ENCODE data around the gene NONO.

Gene NONO

DNA sequence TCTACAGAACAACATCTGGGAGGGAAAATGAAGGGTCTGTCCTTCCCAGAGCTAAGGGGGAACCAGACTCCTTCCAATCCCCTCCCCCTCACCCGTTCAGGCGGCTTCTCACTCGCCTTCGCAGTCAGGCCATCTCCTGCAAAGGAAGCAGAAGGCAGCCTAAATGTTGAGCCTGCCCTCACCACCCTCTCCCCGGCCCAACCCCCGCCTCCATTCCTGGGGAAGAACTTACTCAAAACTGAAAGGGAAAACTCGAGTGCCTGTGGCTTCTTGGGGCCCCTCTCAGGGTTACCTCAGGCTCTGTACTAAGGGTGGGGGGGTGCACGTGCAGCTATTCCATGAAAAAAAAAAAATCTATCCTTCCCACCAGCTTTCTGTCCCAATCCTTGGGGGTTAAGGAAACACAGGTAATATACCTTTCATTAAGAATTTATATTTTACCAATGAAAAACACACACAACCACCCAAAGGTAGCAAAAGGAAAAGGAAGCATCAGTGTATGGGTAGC lies 31.9 kb upstream of the NONO start:
- Histone ChIP-seq H3K4me3 (ENCODE audit: low read length) (no peak overlapping the region), H3K27ac (ENCODE audit: low read length) (no peak overlapping the region), H3K79me2 (ENCODE audit: low read length) (peaks cover 19% of the 10 kb centered on the region), H3K4me1 (ENCODE audit: low read length) (peaks cover 16% of the 10 kb centered on the region), H3K27me3 (ENCODE audit: low read depth, low read length) (no peaks in the 10 kb centered on the region), H3K36me3 (replicated peaks; ENCODE audit: low read depth, low read length) (peaks cover 4% of the 10 kb centered on the region), H4K20me1 (ENCODE audit: insufficient read depth, low read length) (0 out of 2 replicates have a peak, but pooled peaks cover 3% of the 10 kb centered on the region), H3K4me2 (ENCODE audit: low read length) (no peak overlapping the region), H2AFZ (ENCODE audit: low read depth, low read length) (no peak overlapping the region), H3K9ac (ENCODE audit: low read length) (no peak overlapping the region), H3K9me3 (ENCODE audit: insufficient read depth, low read length) (no peaks in the 10 kb centered on the region)
- TF ChIP-seq, protein P1, sequence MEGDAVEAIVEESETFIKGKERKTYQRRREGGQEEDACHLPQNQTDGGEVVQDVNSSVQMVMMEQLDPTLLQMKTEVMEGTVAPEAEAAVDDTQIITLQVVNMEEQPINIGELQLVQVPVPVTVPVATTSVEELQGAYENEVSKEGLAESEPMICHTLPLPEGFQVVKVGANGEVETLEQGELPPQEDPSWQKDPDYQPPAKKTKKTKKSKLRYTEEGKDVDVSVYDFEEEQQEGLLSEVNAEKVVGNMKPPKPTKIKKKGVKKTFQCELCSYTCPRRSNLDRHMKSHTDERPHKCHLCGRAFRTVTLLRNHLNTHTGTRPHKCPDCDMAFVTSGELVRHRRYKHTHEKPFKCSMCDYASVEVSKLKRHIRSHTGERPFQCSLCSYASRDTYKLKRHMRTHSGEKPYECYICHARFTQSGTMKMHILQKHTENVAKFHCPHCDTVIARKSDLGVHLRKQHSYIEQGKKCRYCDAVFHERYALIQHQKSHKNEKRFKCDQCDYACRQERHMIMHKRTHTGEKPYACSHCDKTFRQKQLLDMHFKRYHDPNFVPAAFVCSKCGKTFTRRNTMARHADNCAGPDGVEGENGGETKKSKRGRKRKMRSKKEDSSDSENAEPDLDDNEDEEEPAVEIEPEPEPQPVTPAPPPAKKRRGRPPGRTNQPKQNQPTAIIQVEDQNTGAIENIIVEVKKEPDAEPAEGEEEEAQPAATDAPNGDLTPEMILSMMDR (IDR thresholded peaks at IDR 0.05; ENCODE audit: low read depth, low read length): no peak
- no peak for TF ChIP-seq EZH2phosphoT487 (IDR thresholded peaks at IDR 0.05; ENCODE audit: low read depth)

DNA sequence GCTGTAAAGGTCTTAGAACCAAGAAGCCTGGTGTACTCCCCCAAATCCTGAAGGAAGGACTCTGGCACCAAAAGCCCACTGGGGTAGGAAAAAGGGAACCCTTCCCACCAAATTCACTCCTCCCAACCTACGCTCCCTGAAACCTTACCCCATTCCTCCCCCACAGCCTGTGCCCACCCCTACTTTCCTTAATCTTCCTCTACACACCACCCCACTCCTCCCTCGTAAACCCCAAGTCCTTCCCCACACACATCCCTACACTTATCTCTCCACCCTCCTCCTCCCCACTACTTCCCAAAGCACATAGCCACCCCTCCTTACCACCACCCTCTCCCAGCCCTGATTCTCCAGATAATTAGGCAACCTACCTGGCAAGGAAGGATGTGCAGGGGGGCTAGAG lies 31.2 kb upstream of the NONO start:
- peak overlapping the region; percentile 89 for H3K4me2 ChIP-seq (ENCODE audit: low read length)
- no peak overlapping the region for H3K27ac ChIP-seq (ENCODE audit: low read length)
- H2AFZ ChIP-seq (ENCODE audit: low read depth, low read length): no peak overlapping the region
- peaks cover 16% of the 10 kb centered on the region for H3K4me1 ChIP-seq (ENCODE audit: low read length)
- H3K4me3 ChIP-seq (ENCODE audit: low read length): peak overlapping the region; percentile 100
- no peaks in the 10 kb centered on the region for H3K27me3 ChIP-seq (ENCODE audit: low read depth, low read length)
- no peaks in the 10 kb centered on the region for H3K9me3 ChIP-seq (ENCODE audit: insufficient read depth, low read length)
- TF ChIP-seq EZH2phosphoT487 (IDR thresholded peaks at IDR 0.05; ENCODE audit: low read depth): no peak
- TF ChIP-seq, protein P1 (IDR thresholded peaks at IDR 0.05; ENCODE audit: low read depth, low read length): no peak
- H3K79me2 ChIP-seq (ENCODE audit: low read length): peaks cover 19% of the 10 kb centered on the region
- peaks cover 4% of the 10 kb centered on the region for H3K36me3 ChIP-seq (replicated peaks; ENCODE audit: low read depth, low read length)
- 0 out of 2 replicates have a peak, but pooled peaks cover 3% of the 10 kb centered on the region for H4K20me1 ChIP-seq (ENCODE audit: insufficient read depth, low read length)
- no peak overlapping the region for H3K9ac ChIP-seq (ENCODE audit: low read length)

DNA sequence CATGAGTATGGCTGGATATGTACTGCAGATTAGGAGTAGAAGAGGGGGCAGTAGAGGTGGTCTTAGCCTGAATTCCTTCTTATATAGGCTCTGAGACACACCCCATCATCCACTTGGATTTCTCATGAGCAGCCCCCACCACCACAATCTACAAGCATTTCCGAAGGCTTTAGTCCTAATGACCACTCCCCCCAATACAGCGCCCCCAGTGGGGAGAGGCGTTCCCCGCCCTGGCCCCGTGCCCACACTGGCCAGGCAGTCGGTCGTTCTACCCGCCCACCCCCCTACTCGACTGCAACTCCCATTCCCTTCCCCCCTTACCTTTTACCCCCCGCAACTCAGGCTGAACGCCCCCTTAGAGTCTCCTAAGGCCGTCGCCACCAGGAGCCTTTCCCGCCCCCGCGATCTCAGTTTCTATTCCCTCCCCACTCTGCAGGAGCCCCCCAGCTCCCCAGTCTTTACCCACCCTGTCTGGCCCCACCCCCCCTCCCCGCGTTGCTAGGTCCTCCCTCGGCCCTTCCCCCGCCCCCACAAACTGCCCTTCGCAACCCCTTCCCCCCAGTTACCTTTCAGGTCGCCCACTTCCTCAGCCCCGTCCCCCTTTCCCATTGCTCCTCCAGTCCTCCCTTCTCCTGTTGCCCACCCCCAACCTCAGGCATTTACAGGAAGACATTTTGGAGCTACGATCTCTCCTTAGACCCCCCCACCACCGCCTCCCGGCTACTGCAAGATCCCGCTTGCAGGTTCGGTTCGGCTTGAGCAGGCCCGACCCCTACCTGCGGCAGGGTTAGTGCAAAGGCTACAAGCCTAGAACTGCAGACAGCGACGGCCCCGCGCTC lies 30.0 kb upstream of the NONO start:
- no peaks in the 10 kb centered on the region for H3K9me3 ChIP-seq (ENCODE audit: insufficient read depth, low read length)
- 0 out of 2 replicates have a peak, but pooled peaks cover 3% of the 10 kb centered on the region for H4K20me1 ChIP-seq (ENCODE audit: insufficient read depth, low read length)
- H3K4me3 ChIP-seq (ENCODE audit: low read length): peak overlapping the region; percentile 100
- H3K27me3 ChIP-seq (ENCODE audit: low read depth, low read length): no peaks in the 10 kb centered on the region
- peak overlapping the region; percentile 89 for H3K4me2 ChIP-seq (ENCODE audit: low read length)
- H3K36me3 ChIP-seq (replicated peaks; ENCODE audit: low read depth, low read length): peaks cover 4% of the 10 kb centered on the region
- TF ChIP-seq EZH2phosphoT487 (IDR thresholded peaks at IDR 0.05; ENCODE audit: low read depth): no peak
- TF ChIP-seq, protein P1 (IDR thresholded peaks at IDR 0.05; ENCODE audit: low read depth, low read length): peak; percentile 54
- peak overlapping the region; percentile 100 for H3K9ac ChIP-seq (ENCODE audit: low read length)
- H3K4me1 ChIP-seq (ENCODE audit: low read length): peaks cover 16% of the 10 kb centered on the region
- H3K27ac ChIP-seq (ENCODE audit: low read length): peak overlapping the region; percentile 74
- H3K79me2 ChIP-seq (ENCODE audit: low read length): peaks cover 19% of the 10 kb centered on the region
- H2AFZ ChIP-seq (ENCODE audit: low read depth, low read length): peak overlapping the region; percentile 82; the same call in 1 of the 2 replicates

Measured in OCI-LY3 (cell line).